ENCODE results near the gene GLP2R.

GLP2R gene

DNA sequence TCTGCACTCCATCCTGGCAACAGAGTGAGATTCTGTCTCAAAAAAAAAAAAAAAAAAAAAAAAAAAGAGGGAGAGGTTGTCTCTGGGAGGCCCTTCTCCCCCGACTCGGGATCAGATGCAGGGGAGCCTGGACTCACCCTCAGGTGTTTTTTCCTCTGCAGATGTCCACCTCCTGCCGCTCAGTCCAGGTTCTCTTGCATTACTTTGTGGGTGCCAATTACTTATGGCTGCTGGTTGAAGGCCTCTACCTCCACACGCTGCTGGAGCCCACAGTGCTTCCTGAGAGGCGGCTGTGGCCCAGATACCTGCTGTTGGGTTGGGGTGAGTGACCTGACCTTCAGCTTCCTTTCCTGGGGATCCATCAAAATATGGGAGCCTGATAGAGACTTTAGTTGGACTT lies 34.1 kb downstream of the GLP2R start:
- no peak for DNase-seq

DNA sequence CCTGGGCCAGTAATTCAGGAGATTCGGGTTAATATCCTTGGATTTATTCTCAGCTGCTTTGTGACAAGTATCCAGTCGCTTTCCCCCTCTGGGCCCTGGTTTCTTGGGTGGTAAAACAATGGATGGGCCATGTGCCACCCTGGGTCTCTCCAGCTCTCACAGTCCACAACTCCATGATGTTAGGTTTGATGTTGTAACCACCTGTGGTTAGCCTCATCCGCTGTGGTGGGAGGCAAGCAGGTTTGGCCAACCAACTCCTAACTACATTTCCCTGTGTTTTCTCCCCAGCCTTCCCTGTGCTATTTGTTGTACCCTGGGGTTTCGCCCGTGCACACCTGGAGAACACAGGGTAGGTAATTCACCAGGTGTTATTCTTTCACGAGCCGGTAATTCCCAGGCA lies 35.1 kb downstream of the GLP2R start:
- DNase-seq, result no peak

DNA sequence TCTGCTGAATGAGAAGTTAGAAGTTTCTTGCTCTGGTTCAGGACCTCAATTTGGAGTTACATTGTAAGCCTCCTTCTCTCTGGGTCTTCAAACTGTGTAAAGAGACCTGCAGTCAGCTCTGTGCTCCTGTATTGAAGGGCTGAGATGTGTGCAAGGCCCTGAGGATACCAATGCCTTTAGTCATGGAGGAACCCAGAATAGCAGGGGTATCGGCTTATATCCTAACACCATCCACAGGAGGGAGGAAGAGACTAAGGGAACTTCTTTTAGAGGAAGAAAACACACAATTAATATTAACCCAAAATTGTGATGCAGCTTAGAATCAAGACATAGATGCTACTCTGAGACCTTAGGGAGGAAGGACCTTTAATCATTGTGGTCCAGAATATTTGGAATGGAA lies 36.5 kb downstream of the GLP2R start:
- no peak for DNase-seq

DNA sequence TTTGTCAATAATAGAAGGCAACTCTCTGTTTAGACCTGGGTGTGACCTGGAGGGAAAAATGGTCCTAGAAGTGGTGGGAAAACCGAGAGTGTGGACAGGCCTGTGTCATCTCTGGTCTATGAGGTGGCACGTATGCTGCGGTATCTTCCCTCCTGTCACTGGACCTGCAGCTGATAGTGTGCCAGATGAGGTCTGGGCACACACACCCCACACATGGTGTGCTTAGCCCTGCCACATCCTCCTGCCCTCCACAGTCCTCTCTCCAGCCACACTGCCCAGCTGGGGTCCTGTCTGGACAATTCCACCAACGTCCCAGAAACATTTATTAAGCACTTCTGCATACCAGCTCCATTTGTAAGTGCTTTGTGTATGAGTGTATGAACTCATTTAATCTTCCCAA lies 37.2 kb downstream of the GLP2R start:
- DNase-seq, result no peak

DNA sequence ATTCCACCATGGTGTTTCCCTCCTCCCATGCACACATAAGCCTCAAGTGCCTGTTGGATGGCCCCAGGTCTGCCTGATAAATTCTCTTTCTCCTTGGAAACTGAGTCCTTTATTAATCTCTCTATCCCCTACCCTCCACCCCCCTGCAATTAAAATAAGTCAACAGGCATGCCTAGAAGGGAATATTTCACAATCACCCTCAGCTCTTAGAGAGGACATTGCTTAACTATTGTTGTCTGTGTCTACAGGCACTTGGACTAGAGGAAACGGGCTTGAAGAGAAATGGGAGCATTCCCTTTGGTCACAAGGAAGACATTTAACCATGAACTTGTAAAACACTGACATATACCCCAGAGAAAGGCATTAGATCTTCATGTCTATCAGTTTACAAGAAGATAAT lies 39.9 kb downstream of the GLP2R start:
- DNase-seq, result no peak

DNA sequence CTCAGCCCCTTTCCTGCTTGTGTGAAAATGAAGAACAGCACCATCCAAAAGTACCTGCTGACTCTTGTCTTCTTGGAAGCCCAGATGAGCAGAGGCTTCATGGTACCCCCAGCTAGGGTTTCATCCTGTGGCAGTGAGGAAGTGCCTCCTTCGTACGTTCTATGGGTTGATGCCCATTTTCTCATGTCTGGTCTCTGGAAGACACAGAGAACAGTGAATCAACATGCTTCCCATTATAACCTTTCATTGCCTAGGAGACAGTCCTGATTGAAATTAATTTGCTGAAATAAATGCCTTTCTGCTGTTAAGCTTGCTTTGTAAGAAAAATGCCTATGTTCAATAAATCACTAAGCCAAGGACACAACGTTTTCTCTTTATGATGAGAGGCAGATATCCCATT lies 42.8 kb downstream of the GLP2R start:
- DNase-seq, result no peak

DNA sequence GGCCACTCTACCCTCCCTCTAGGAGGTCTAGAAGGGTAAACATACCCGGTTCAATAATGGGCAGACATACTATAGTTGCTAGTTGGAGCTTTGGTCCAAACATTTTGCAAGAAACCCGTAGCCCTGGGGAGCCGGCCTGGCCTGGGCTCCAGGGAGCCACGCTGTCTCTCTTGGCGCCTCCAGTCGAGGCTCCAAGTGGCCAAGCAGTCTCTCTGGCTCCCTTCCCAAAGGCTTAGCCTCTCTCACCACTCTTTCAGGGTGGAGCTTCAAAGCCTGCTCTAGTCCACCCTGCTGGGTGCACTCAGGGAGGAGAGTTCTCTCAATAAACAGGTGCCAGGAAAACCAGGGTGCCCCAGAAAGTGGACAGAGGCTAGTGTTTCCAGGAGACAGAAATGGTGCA lies 47.1 kb downstream of the GLP2R start:
- DNase-seq, result no peak

DNA sequence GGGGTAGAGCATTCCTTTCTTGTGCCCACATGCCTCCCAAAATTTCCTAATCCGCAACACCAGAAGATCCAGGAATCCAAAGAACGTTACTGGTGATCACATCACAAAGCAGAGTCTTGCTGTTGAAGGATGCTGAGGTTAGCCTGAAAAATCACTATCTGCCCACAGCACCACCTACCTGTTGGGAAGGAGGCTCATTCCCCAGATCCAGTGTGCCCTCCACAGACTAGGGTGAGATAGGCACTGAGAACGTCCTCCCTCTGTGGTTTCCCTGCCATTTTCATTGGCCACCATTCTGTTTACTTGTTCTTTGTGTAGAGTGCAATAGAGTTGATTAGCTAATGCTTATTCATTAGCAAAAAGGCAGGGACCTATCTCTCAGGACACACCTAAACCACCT lies 49.0 kb downstream of the GLP2R start:
- no peak for DNase-seq

DNA sequence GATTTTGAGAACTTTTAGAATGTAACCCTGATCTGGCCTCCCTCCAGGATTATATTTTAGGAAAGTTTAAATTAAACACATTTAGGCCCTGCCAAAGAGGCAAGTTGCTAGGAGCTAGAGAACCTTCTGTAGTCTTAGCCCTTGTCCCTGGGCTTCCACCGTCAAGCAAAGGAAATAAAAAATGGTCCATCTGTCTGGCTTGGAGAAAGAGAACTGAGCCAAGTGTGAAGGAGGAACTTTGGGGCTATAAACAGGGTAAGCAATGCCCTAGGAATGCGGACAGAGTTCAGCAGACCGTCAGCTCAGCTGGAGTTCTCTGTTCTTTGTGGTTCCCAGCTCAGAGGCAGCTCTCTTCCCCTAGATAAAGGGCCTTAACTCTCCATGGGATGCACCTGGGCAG lies 49.7 kb downstream of the GLP2R start:
- DNase-seq, result no peak

DNA sequence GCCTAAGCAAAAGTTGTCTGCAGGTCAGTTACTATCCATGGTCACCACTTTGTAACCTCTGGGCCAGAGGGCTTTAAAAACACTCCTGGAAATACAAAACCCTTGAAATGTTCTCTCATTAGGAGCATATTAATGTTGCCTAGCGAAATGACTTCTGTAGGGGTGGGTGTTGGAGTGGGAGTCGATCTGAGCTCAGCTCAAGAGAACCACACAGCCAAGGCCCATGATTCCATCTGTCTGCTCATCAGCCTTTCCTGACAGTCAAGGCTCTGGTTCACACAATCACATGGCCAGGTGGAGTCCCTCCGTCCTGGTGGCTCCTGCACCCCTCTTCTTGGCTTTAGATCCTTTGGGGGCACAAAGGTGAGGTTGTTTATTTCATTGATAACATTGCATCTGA lies 52.6 kb downstream of the GLP2R start:
- no peak for DNase-seq

DNA sequence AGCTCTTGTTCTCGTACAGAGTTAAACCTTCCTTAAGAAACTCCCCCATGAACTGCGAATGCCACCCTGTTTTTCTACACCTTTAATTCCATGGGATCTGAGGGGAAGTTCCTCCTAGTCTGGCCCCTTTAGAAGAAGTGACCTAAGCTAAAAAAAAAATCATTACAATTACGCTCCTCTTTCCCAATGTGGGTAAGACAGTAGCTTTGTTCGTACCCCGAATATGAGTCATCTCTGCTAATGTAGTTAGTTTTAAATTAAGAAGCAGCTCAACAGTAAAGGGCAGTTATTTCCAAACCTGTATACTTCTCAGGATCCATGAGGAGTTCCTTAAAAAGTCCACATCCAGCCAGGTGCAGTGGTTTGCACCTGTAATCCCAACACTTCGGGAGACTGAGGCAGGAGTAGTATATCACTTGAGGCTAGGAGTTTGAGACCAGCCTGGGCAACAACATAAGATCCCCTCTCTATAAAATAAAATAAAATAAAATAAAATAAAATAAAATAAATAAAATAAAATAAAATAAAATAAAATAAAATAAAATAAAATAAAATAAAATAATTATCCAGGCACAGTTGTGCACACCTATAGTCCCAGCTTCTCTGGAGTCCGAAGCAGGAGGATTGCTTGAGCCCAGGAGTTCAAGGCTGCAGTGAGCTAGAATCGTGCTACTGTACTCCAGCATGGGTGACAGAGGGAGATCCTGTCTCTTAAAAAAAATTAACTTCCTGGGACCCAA lies 53.2 kb downstream of the GLP2R start:
- no peak for DNase-seq

DNA sequence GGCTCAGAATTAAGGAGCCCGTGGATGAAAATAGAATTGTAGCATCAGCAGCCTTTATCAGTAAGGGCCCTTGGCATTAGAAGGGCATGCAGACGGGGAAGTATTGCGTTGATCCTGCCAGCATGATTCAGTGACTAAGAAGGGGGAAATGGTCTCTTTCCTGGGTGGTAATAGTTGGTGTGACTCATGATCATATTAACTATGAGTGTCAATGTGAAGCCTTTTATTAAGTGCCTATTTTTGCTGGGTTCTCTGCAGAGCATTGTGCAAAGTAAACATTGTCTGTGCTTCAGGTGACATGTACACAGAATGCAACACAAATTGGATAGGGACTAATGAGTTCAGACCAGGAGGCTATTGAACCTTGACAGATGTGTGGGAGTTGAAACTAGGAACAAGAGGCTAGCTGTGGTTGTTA lies 54.9 kb downstream of the GLP2R start:
- DNase-seq, result no peak

DNA sequence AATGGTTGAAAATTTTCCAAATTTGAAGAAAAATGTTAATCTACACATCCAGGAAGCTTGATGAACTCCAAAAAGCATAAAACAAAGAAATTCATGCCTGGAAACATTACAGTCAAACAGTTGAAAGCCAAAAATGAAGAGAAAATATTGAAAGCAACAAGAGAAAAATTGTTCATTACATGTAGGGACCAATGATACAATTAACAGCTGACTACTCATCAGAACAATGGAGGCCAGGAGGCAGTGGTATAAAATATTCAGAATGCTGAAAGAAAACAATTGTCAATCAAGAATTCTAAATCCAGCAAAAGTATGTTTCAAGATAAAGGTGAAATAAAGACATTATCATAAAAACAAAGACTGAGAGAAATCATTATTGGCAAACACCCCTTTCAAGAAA lies 57.7 kb downstream of the GLP2R start:
- no peak for DNase-seq

DNA sequence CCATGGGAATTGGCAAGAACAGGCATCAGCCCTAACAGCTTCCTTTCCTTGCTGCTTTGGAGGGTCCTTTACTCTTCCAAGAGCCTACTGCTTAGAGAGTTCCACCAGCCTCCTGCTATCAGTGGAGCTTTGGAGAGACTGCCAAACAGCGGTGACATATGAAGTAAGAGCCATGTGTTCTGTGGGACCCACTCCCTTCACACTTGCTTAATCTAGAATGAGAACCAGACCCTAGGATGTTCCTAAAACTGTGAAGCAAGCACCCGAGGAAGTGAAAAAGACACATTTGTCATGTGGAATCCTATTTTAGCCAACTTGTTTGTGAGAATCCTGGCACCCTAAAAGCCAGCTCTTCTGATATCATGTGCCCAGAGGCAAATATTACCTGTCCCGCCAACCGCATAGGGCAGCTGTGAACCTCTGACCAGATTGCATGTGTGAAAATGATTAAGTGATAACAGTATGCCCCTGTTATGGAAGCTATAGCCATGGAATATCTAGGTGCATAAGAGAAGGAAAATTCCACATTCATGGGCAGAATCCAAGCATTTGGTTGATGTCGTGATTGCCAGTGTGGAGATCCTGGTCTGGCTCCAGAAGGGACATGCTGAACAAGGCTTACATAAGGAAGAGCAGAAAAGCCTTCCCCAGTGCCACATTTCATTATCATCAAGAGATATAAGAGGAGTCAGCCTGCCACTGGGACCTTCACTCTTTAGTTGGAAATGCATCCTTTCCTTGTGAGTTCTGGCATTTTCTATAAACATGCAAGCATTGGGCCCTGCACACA lies 60.6 kb downstream of the GLP2R start:
- DNase-seq, result no peak

DNA sequence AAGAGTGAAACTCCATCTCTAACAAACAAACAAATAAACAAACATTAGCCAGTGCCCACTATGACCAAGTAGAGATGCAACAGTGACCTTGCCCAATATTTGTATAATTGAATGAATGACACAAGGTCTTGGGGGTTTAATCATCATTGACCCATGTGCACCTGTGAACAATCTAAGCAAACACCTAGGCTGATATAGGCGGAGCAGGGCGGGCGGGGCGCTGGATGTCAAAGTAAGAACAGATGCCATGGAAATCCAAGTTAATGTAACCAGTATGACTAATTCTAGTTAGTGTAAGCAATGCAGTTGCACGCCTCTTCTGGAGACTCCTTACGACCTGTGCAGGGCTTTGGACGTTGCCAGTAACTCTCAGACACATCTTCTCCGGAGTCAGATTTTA lies 61.8 kb downstream of the GLP2R start:
- no peak for DNase-seq

DNA sequence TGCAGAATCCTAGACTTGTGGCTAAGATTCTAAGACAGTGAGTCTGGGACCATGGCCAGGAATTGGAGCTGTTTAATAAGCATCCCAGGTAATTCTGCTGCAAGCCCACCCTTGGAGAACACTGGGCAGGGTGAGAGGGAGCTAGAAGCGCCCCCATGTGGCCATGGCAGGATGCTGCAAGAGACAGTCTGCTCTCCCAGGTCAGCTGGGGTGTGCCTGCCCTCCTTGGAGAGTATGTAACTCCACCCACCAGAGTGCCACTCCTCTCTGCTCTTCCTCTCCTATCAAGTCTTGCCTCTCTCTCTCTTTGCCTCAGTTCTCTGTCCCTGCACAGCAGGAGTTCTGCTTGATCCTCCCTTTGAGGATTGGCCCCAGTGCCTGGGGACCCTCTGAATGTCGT lies 64.4 kb downstream of the GLP2R start:
- no peak for DNase-seq

DNA sequence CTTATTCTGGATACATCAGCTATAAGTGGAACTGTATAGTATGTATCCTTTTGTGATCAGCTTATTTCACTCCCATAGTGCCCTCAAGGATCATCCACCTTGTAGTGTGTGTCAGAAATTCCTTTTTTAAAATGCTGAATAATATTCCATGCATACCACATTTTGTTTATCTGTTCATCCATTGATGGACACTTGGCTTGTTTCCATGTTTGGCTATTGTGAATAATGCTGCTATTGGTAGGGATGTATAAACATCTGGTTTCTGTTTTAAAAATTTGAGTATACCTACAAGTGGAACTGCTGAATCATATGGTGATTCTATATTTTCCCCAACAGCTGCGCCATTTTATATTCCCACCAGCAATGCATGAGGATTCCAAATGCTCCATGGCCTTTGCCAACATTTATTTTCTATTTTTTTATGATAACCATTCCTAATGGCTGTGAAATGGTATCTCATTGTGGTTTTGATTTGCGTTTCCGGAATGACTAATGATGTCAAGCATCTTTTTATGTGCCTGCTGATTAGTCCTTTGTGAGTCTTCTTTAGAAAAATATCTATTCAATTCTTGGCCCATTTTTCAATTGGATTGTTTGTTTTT lies 67.8 kb downstream of the GLP2R start:
- DNase-seq, result no peak

DNA sequence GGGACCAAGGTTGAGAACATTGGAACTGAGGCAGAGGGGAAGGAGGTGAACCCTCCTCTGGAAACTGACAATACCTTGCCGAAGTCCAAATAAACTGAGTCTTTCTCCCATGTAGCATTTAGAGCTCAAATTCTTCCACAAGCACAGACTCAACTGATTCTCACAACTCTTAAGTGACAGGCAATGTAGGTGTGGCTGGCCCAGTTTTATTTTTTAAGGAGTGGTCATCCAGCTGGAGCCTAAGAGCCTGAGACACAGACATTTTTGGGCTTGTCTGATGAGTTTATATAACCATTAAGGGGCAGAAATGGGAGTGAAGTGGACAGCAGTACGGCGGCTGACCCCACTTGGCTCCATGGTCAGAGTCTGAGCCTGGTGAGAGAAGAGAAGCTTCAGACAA lies 68.5 kb downstream of the GLP2R start:
- DNase-seq, result no peak

DNA sequence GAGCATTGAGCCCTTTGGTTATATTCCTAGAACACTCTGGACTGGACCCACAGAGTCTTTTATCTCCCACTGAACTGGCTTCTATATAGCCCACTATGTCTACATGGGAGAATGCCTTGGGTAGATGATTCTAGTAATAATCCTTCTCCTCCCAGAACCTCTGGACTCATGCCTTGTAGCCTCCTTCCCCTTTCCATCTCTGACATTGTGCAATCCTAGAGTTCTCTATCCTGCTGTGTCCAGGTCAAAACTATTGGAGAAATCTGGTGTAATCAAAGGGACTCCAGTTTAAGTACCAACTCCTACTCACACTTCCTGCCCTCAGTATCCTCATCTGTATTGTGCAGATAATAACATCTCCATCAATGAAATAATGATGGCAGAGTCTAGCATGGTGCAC lies 70.2 kb downstream of the GLP2R start:
- DNase-seq, result no peak

DNA sequence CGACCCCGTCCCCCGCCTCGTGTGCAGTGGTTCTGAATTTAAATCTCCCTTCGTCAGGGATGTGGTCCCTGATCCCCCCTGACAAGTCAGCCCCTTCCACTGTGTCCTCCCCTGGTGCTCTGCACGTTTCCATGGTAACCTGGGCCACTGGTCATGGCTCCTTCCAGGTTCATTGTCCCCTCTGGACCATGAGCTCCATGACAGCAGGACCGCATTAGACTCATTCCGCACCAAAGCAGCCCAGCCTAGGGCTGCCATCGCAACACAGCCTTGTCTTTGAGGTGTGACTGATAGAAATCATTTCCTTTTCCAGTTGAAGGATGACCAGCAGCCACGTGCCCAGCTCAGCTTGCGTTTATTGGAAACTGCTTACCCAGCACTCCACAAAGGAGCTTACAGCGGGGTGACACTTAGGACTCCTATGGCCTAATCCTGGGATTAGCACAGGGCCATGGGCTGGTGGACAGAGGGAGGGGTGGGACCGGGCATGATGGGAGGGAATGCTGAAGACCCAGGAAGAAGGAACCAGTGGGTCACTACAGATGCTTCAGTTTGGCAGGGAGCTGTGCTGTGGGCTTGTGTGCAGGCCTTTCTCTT lies 71.7 kb downstream of the GLP2R start:
- DNase-seq, result no peak

DNA sequence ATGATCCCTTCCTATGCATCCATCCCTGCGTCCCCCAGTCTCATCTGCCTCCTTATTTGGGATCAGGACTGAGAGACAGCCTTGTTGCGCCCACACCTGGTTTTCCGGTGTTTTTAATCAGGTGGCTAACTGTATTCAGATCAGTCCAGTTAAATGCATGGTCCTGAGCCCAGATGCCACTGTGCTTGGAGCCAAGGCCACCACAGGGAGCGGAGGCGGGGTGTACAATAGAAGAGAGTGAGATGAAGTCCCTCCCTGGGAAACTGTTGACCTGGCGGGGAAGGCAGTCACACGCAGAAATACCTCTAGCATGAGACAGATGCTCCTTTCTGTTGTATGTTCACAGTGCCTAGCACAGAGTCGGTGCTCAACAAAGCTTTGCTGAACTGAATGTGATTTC lies 73.1 kb downstream of the GLP2R start:
- no peak for DNase-seq

DNA sequence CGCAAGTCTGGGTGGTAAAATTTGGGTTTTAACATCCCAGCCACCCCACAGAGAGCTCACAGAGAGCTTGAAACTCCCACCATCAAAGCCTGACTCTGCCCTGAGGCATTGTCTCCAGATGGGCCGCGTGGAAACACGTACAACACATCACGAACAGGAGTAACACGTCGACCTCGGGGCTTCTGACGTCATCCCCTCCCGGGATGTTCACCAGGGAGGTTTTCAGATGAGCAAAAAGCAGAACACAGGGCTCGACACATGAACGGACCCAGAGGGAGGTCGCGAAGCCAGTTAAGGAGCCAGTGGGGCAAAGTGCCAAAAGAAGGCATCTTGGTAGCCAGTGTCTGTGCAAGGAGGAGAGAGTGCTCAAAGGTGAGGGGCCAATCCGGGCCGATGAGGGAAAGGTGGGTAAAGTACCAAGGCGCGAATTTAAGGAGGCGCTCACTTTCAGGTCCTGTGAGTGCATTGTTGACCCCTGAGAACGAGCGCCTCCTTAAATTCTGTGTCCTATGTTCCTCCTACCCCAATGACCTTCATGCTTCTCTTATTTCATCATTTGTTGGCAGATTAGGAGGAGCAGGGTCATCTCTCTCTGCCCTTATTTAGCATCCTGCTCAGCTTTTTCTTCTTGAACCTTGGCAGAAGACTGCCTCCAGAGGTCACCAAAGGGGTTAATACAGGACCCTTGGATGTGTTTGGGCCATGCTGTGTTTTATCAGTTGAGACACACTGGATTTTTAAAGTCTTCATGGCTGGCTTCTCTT lies 73.7 kb downstream of the GLP2R start:
- DNase-seq, result no peak

DNA sequence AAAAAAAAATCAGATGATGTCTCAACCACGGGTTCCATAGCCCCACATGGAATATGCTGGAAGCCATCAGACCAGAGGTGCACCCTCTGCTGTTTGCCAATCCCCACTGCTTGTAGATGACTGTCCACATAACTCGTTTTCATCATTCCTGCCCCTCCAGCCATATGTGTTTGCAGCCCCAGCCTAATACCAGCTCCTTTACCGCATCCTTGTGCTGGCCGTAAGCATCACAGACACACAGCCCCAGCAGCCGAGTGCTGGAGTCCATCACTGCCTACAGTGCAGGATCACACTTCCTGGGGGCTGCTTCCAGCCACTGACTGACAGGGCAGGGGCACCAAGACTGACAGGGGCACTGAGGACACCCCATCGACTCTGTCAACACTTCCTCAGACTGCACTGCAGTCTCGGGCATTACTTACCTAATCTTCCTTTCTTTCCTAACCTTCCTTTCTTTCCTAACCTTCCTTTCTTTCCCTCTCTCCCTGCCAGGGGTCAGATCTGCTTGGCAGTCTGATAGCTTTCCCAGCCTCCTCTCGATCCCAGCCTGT lies 74.4 kb downstream of the GLP2R start:
- DNase-seq, result no peak

Data from activated CD4-positive, alpha-beta T cell treated with anti-CD3 and anti-CD28 coated beads for 4 hours (primary cell).